Measurements from ENCODE around the gene DGKD. TPM values are rescaled to one million over a fixed set of nuclear protein-coding genes. Genes with fewer than 3 reads are reported as not detected.

The DGKD gene
- polyA plus RNA-seq, 1 experiment, result 10.8 TPM

DNA sequence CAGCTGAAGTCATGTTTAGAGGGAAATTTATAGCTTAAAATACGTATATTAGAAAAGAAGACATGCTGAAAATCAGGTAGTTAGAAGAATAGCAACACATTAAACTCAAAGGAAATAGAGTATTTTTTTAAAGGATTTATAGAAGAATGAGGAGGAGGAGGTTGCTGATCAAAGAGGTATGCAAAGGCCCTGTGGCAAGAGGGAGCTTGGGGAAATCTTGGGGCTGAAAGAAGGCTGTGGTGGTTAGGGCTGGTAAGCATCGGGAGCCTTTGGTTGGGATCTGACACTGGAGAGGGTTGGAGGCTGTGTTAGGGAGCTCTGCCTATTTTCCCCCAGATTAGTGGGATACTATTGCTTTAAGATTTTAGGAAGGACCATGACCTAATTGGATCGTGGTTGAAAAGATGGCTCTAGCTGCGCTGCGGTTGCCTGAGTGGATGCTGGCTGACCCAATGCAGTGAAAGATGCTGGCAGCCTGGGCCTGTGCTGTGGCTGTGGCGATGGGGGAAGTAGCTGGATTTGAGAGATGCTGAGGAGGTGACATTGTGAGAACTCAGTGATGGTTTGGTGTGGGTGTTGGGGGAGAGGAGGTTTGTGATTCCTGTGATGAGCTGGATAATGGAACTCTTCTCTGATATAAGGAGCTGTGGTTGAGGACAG lies 11.7 kb downstream of the DGKD start:
- TF ChIP-seq, protein P1, sequence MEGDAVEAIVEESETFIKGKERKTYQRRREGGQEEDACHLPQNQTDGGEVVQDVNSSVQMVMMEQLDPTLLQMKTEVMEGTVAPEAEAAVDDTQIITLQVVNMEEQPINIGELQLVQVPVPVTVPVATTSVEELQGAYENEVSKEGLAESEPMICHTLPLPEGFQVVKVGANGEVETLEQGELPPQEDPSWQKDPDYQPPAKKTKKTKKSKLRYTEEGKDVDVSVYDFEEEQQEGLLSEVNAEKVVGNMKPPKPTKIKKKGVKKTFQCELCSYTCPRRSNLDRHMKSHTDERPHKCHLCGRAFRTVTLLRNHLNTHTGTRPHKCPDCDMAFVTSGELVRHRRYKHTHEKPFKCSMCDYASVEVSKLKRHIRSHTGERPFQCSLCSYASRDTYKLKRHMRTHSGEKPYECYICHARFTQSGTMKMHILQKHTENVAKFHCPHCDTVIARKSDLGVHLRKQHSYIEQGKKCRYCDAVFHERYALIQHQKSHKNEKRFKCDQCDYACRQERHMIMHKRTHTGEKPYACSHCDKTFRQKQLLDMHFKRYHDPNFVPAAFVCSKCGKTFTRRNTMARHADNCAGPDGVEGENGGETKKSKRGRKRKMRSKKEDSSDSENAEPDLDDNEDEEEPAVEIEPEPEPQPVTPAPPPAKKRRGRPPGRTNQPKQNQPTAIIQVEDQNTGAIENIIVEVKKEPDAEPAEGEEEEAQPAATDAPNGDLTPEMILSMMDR (IDR thresholded peaks at IDR 0.05; ENCODE audit: low read depth, low read length), result no peak
- Histone ChIP-seq H3K4me3 (ENCODE audit: low read depth, low read length) (no peak overlapping the region), H3K27ac (ENCODE audit: low read depth, low read length) (no peak overlapping the region), H3K9me3 (ENCODE audit: control insufficient read depth, insufficient read depth, low read length) (no peaks in the 10 kb centered on the region), H3K27me3 (ENCODE audit: control insufficient read depth, insufficient read depth, low read length) (no peaks in the 10 kb centered on the region)
- CTCF ChIA-PET, result interaction anchor here (1.1 kb wide), 1 partner anchor 12 kb away, joined by 5 read pairs; no protein-coding TSS in a partner anchor
- DNase-seq (ENCODE audit: low read depth, low spot score), result no peak
- POLR2A ChIA-PET, result no interaction called here

DNA sequence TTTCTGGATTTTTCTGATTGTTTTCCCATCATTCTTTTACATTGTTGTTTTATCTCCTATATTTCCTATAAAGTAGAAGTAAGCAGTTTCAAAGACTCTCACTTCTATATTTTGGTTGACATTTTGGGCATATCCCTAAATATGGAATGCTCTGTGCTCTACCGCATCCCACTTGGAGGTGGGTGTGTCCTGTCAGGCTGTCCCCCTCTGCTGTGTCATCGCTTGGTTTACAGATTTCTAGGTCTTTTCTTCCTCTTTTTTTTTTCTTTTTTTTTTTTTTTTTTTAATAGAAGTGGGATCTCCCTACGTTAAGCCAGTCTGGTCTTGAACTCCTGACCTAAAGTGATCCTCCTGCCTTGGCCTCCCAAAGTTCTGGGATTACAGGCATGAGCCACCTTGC lies 13.3 kb downstream of the DGKD start:
- Histone ChIP-seq H3K27me3 (ENCODE audit: control insufficient read depth, insufficient read depth, low read length) (no peaks in the 10 kb centered on the region), H3K4me3 (ENCODE audit: low read depth, low read length) (no peak overlapping the region), H3K9me3 (ENCODE audit: control insufficient read depth, insufficient read depth, low read length) (no peaks in the 10 kb centered on the region), H3K27ac (ENCODE audit: low read depth, low read length) (no peak overlapping the region)
- TF ChIP-seq, protein P1 (IDR thresholded peaks at IDR 0.05; ENCODE audit: low read depth, low read length), result no peak
- CTCF ChIA-PET, result no interaction called here
- POLR2A ChIA-PET, result no interaction called here
- DNase-seq (ENCODE audit: low read depth, low spot score), result no peak

DNA sequence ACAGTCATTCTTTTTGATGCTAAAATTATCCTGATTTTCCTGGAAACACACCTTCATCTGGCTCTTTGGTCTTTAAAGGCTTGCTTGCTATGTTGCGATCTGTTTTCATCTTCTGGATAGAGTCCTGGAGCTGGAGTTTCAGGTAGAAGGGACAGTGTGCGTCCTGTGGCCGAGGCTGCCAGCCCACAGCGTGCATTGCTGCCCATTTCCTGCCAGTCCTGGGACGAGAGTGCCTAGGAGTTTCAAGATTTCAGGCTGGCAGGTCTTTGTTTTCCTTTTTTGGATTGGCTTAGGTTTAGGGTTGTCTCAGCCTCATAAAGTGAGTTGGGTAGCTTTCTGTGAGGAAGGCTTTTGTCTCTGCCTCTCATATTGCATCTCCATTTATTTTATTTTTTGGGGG lies 14.5 kb downstream of the DGKD start:
- ChIA-PET CTCF (no interaction called here), POLR2A (no interaction called here)
- no peaks in the 10 kb centered on the region for H3K9me3 ChIP-seq (ENCODE audit: control insufficient read depth, insufficient read depth, low read length)
- TF ChIP-seq, protein P1 (IDR thresholded peaks at IDR 0.05; ENCODE audit: low read depth, low read length), result no peak
- no peak for DNase-seq (ENCODE audit: low read depth, low spot score)
- no peaks in the 10 kb centered on the region for H3K27me3 ChIP-seq (ENCODE audit: control insufficient read depth, insufficient read depth, low read length)
- H3K27ac ChIP-seq (ENCODE audit: low read depth, low read length), result no peak overlapping the region
- no peak overlapping the region for H3K4me3 ChIP-seq (ENCODE audit: low read depth, low read length)

DNA sequence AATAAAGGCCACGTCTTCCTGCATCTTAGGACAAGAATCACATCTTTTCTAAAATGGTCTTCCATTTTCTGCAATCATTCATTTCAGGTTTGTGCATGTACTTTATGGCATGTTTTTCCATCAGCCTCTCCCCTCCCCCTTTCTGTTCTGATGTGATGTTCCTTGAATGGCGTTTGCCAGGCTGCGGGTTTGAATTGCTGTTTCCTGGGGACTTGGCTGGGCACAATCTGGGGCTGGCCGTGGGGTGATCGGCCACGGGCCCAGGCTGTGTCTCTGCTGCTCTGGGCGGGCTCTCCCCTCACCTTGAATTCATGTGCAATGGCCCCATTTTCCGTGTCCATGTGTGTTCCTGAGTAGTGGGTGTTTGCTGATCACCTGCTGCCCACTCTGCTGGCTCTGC lies 15.2 kb downstream of the DGKD start:
- H3K9me3 ChIP-seq (ENCODE audit: control insufficient read depth, insufficient read depth, low read length), result no peaks in the 10 kb centered on the region
- TF ChIP-seq, protein P1 (IDR thresholded peaks at IDR 0.05; ENCODE audit: low read depth, low read length), result no peak
- DNase-seq (ENCODE audit: low read depth, low spot score), result no peak
- no peak overlapping the region for H3K27ac ChIP-seq (ENCODE audit: low read depth, low read length)
- CTCF ChIA-PET, result no interaction called here
- no peak overlapping the region for H3K4me3 ChIP-seq (ENCODE audit: low read depth, low read length)
- POLR2A ChIA-PET, result no interaction called here
- no peaks in the 10 kb centered on the region for H3K27me3 ChIP-seq (ENCODE audit: control insufficient read depth, insufficient read depth, low read length)

DNA sequence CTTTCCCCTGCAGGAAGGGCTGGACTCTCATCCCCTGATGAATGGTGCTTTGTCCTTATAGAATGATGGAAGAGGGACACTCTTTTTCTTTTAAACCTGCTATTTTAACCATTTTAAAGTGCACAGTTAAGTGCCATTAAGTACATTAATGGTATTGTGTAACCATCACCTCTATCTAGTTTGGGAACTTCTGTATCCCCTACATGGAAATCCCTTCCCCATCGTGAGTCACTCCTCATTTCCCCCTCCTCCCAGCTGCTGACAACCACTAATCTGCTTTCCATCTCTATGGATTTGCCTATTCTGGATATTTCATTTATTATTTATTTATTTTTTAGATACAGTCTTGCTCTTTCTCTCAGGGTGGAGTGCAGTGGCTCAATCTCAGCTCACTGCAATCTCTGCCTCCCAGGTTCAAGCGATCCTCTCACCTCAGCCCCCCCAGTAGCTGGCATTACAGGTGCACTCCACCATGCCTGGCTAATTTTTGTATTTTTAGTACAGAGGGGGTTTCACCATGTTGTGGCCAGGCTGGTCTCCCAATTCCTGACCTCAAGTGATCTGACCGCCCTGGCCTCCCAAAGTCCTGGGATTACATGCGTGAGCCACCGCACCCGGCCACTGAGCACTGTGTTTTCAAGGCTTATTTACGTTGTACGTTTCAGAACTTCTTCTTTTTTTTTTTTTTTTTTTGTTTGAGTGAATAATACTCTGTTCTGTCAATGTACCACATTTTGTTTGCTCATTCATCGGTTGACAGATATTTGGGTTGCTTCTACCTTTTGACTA lies 15.8 kb downstream of the DGKD start:
- POLR2A ChIA-PET, result no interaction called here
- CTCF ChIA-PET, result no interaction called here
- DNase-seq (ENCODE audit: low read depth, low spot score), result no peak
- Histone ChIP-seq H3K27me3 (ENCODE audit: control insufficient read depth, insufficient read depth, low read length) (no peaks in the 10 kb centered on the region), H3K4me3 (ENCODE audit: low read depth, low read length) (no peak overlapping the region), H3K27ac (ENCODE audit: low read depth, low read length) (no peak overlapping the region), H3K9me3 (ENCODE audit: control insufficient read depth, insufficient read depth, low read length) (no peaks in the 10 kb centered on the region)
- TF ChIP-seq, protein P1 (IDR thresholded peaks at IDR 0.05; ENCODE audit: low read depth, low read length), result no peak

Measured in AG04450 (cell line).